ENCODE results near the gene SIX3.

SIX3 gene

DNA sequence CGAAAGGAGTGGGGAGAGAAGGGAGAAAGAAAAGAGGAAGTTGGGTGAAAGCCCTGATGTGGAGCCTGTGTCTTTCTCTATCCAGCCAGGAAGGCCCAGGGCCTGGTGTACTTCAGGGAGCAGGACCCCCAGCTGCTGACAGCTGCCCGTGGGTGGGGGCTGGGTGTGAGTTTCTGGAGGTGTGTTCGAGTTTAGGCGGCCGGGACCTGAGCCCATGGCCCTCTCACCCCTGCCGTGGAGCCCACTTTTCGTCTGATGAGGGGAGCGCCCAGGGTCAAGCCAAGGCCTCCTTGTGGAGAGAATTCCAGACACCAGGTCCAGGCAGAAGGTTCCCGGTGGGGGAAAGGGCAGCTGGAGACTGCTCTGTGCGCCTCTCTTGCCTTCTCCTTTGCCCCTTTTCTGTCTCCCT lies 2.2 kb downstream of the SIX3 start:
- DNase-seq (ENCODE audit: low spot score), result no peak

DNA sequence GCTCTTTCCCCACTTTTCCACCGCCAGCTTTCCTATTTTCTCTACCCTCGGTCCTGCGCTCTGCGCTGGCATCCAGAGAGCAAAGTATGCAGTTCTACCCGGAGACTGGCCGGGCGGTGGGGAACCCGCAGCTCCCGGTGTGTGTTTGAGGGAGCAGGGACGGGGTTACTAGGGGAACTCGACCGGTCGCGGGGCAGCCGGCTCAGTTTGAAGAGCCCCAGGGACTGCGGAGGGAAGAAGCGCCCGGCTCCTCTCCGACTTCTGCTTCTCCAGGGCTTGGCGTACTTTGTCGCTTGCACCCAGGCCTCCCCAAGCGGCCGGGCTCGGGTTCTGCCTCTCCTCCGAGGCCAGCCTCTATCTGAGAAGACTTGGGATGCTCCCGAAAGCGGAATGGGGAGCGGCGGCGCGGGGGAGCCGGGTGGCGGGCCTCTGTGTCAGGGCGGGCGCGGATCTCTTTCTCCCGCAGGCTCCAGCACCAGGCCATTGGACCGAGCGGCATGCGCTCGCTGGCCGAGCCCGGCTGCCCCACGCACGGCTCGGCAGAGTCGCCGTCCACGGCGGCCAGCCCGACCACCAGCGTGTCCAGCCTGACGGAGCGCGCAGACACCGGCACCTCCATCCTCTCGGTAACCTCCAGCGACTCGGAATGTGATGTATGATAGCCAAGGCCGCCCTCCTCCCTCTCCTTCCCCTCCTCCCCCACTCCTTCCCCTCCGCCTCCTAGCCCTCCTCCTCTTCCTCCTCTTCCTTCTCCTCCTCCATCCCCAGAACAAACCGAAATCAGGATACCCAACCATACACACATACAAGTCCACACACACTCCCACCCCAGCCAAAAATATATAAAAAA lies 2.8 kb downstream of the SIX3 start:
- no peak for DNase-seq (ENCODE audit: low spot score)

- DNase-seq (ENCODE audit: low spot score), result no peak
Measured at GRCh38 chr2:44944952-44945612, 3.6 kb downstream of the SIX3 start.

- DNase-seq (ENCODE audit: low spot score), result no peak
Measured at GRCh38 chr2:44945676-44946371, 4.3 kb downstream of the SIX3 start.

DNA sequence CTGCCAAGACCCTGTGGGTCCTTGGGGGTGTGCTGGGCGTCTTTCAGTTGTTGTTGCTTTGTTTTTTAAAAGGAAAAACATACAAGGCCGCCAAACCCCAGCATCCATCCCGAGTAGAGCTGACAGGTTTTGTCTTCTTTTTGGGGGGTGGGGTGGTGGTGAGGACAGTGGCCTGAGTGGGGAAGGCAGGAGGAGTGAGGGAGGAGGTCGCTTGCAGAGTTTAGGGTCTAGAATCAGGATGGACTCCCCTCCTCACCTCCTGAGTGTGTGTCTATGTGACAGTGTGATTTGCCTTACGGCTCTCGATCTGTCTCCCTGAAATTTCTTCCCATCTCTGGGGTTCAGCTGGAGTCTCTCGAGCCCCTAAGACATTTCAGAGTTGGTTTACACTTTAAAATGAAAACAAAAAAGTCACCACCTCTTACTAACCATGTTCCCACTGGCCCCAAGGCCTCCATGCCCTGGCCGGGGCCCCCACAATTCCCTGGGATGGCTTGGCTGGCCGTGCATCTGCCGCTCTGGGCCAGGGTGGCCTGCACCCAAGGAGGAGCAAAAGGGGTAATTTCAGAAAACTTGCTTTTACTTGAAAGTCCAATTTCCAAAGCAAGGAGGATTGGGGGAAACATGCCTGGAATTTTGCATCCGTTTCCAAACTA lies 5.0 kb downstream of the SIX3 start:
- DNase-seq (ENCODE audit: low spot score), result no peak

DNA sequence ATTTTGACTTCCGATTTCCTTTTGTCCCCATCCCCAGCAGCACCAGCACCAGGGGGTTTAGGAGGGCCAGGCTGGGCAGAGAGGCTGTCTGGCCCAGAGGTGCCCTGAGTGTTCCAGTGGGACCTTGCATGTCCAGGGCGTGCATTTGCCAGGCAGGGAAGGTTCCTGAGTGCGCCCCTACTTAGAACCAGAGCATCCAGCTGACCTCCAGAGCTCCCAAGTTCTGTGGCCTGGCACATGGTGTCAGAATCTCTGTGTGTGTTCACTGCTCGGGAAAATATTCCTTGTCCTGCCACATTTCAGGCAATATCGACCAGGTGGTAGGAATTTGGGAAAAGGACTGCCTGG lies 5.5 kb downstream of the SIX3 start:
- DNase-seq (ENCODE audit: low spot score), result no peak

GRCh38 chr2:44948565-44949328 lies 7.2 kb downstream of the SIX3 start:
- no peak for DNase-seq (ENCODE audit: low spot score)

- DNase-seq (ENCODE audit: low spot score), result no peak
Measured at GRCh38 chr2:44949329-44950151, 8.0 kb downstream of the SIX3 start.

DNA sequence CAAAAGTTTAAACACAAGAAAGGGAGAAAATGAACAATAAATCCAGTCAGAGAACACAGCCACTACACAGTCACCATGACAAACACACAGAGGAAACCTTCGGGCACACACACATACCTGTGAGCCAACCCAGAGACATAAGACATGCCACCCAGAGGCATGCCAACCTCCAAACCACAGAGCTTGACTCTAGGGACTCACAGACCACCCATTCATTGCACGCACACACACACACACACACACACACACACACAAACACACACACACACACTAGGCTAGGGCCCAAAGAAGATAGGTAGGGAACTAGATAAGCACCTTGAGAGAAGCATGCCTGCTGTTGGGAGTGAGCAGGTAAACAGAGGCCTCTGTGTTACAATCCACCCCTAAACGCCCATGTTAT lies 9.1 kb downstream of the SIX3 start:
- DNase-seq (ENCODE audit: low spot score), result no peak

DNA sequence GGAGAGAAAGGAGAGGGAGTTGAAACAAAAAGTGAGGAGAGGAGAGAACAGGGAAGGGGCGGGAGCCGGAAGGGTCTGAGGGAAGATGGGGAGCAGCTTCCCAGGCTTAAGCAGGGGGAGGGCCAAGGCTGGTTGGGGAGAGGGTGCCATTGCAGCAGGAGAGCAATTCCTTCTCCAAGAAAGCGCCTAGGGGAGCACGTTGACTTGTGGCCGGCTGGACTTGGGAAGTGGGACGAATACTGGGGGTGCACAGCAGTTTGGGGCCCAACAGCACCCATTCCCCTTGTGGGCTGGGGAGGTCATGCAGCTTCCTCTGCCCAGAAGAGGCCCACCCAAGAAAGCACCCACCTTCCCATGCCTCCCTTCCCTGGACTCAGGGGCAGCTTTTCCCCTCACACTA lies 9.6 kb downstream of the SIX3 start:
- DNase-seq (ENCODE audit: low spot score), result no peak

- no peak for DNase-seq (ENCODE audit: low spot score)
Measured at GRCh38 chr2:44951714-44952113, 10.2 kb downstream of the SIX3 start.

- peak; percentile 87 for DNase-seq (ENCODE audit: low spot score)
Measured at GRCh38 chr2:44952143-44952805, 10.8 kb downstream of the SIX3 start.

DNA sequence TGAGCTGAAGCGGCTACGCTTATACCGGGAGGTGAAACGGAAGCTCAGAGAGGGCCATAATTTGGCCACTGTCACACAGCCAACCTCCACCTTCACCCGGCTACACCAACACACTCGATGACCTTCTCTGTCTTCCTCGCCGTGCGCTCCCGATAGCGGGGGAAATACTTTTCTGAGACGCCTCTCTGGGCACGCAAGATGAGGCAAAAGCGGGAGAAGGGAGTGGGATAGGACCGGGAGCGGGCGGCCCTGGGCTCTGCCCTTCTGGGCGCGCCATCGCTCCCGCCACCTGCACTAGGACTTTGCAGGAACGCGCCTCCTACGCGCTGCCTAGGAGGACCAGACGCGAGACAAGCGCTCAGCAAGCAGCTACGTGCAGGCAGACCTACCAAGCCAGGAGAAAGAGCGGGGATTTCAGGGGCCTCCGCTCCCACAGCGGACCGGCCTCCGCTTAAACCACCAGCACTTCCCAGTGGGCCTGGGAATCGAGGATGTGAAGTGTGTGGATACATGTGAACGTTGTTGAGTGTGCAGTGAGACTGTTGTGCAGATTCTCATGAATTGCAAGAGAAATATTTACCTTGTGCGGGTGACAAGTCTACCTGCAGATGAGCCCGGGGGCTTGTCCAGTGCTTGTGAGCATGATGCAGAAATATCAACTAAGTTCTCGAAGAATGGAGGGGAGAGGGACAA lies 11.4 kb downstream of the SIX3 start:
- no peak for DNase-seq (ENCODE audit: low spot score)

- DNase-seq (ENCODE audit: low spot score), result no peak
Measured at GRCh38 chr2:44953499-44953883, 12.0 kb downstream of the SIX3 start.

DNA sequence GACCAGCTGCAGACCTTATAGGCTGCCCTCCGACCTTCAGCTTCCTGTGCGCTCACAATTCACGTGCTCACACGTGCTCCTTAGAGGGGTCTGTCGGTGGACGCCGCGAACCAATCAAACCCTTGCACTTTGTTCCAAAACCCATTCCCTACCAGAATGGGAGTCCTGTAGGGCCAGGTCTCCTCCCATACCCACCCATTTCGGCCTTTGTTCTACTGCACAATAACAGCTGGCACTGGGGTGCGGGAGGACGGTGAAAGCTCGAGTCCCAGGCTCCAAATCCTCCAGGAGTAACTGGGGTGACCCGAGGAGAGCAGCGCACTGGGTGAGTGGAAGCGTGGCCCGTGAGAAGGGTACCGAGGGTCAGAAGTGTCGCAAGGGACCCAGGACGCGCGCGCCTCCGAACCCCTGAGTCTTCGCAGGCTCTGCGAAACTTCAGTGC lies 13.0 kb downstream of the SIX3 start:
- DNase-seq (ENCODE audit: low spot score), result no peak

DNA sequence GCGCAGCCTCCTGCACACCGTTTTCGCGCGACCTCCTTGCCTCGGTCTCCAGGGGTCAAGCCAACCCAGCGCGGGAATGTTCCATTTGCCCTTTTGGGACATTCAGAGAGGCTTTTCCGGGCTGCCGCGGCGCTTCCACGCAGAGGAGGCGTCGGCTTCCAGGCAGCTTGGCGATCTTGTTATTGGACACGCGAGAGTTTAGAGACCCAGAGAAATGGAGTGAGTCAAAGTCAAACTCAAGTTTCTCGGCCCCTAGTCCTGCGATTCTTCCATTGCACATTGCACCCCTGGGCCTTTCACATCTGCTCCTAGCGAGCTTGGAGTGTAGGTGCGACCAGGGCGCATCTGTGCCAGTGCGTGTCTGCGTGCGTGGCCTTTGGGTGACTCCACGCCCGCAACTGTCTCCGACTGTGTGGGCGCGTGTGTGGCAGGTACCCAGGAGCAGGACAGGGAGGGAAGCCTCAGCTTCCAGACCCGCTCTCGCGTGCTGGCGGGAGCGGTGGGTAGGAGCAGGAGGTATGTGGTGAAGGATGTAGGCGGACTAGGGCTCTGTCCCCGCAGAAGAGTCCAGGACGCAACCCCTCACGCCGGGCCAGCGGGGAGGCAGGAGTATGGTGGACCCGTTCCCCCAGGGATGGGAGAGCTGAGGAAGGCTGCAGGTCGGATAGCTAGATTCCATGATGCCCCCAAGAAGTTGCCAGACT lies 13.5 kb downstream of the SIX3 start:
- DNase-seq (ENCODE audit: low spot score), result peak; percentile 48

DNA sequence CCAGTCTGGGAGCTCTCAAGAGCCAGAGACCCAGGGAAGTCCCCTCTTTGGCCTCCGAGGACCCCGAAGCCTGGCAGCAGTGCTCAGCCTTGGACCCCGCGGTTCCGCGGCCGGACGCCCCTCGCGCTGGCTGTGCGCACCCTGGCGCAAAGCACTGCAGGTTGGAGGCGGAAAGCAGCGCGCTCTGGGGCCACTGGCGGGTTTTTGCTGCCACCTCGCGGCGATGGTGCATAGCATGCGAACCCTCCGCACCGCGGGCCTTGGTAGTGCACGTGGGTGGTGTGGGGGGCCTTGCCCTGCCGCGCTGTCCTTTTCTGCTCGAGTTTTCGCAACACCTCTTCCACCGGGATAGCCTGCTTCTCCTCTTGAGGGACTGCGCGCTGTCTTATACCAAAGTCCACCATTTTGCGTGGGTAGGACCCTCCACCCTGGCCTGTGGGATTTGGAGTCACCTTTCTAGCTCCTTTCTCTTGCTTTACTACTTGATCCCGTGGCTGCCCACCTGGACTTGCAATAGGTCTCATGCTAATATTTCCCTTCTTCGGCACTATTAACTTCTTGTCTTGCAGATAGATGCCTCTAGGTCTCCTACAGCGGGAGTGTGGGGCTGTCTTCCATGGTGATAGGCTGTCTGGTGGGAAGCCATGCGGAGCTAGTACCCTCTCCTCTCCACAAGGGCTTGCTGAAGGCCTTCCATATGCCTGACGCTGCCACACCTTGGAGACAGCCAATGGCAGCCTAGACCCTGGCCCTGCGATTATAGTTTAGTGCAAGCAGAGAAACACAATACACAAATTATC lies 14.3 kb downstream of the SIX3 start:
- DNase-seq (ENCODE audit: low spot score), result peak; percentile 85

GRCh38 chr2:44956843-44957242 lies 15.3 kb downstream of the SIX3 start:
- no peak for DNase-seq (ENCODE audit: low spot score)
